Neural cell (in vitro differentiated cells): ENCODE results near the gene HADH. TPM values are rescaled to one million over a fixed set of nuclear protein-coding genes. Genes with fewer than 3 reads are reported as not detected.

Experiments
- H2AFZ ChIP-seq: fragments of 200-600, 300-800 bp; sonication (generic), shearing (Covaris generic); 2 replicates; pipeline ENCODE4 v1.6.0; 2014; ENCODE audit warnings: low read depth, mild to moderate bottlenecking, antibody characterized with exemption, low read length, moderate library complexity
- H3F3A ChIP-seq: fragments of 200-600 bp; shearing (Covaris generic); 2 replicates; pipeline ENCODE4 v1.6.1; 2016; ENCODE audit warnings: mild to moderate bottlenecking, moderate library complexity, mixed read lengths, antibody characterized with exemption, low read length; ENCODE audit not compliant: insufficient read depth, poor library complexity, severe bottlenecking
- H3K27ac ChIP-seq: fragments of 200-600, 300-800 bp; sonication (generic), shearing (Covaris generic); 2 replicates; pipeline ENCODE4 v1.5.1; 2014; ENCODE audit warnings: mild to moderate bottlenecking, low read length, moderate library complexity
- H3K27me3 ChIP-seq: fragments of 300-800, 200-600 bp; sonication (generic), shearing (Covaris generic); 2 replicates; pipeline ENCODE4 v1.6.0; 2014; ENCODE audit warnings: mild to moderate bottlenecking, low read depth, low read length, moderate library complexity; ENCODE audit not compliant: insufficient read depth
- H3K36me3 ChIP-seq: fragments of 300-800, 200-600 bp; sonication (generic), shearing (Covaris generic); 2 replicates; pipeline ENCODE4 v1.5.1; 2014; ENCODE audit warnings: mild to moderate bottlenecking, antibody characterized with exemption, low read length, moderate library complexity; ENCODE audit not compliant: insufficient read depth
- H3K4me2 ChIP-seq: fragments of 300-800, 200-600 bp; sonication (generic), shearing (Covaris generic); 2 replicates; pipeline ENCODE4 v1.6.0; 2014; ENCODE audit warnings: mild to moderate bottlenecking, low read length
- H3K4me3 ChIP-seq: fragments of 300-800, 200-600 bp; sonication (generic), shearing (Covaris generic); 2 replicates; pipeline ENCODE4 v1.5.1; 2014; ENCODE audit warnings: mild to moderate bottlenecking, low read length, moderate library complexity
- H3K79me2 ChIP-seq: fragments of 200-600 bp; shearing (Covaris generic); replicated peaks from 2 replicates; pipeline ENCODE4 v1.6.0; 2014; ENCODE audit warnings: mild to moderate bottlenecking, low read length, moderate library complexity; ENCODE audit not compliant: insufficient read depth
- H3K9ac ChIP-seq: fragments of 300-800, 200-600 bp; sonication (generic), shearing (Covaris generic); 2 replicates; pipeline ENCODE4 v1.6.1; 2016; ENCODE audit warnings: mild to moderate bottlenecking, low read length, mixed read lengths
- H3K9me2 ChIP-seq: fragments of 200-600 bp; shearing (Covaris generic); 2 replicates; pipeline ENCODE4 v1.6.1; 2016; ENCODE audit warnings: mild to moderate bottlenecking, low read length, mixed read lengths; ENCODE audit not compliant: insufficient read depth
- H3K9me3 ChIP-seq: fragments of 200-600, 300-800 bp; sonication (generic), shearing (Covaris generic); 2 replicates; pipeline ENCODE4 v1.6.1; 2016; ENCODE audit warnings: mild to moderate bottlenecking, mixed run types, low read length, moderate library complexity, mixed read lengths
- H4K20me1 ChIP-seq: fragments of 200-600 bp; shearing (Covaris generic); 2 replicates; pipeline ENCODE4 v1.6.1; 2016; ENCODE audit warnings: mild to moderate bottlenecking, mixed run types; ENCODE audit not compliant: insufficient read depth
- CTCF ChIP-seq: fragments of 450-650 bp; IDR thresholded peaks from 2 replicates; pipeline ENCODE4 v1.5.1; 2014; ENCODE audit warnings: antibody characterized with exemption, mild to moderate bottlenecking, moderate library complexity; ENCODE audit not compliant: poor library complexity, severe bottlenecking
- EP300 ChIP-seq: fragments of 450-650 bp; conservative IDR thresholded peaks from 2 replicates; pipeline ENCODE4 v1.6.1; 2014; ENCODE audit warnings: antibody characterized with exemption, mild to moderate bottlenecking, moderate library complexity; ENCODE audit not compliant: poor library complexity, severe bottlenecking
- EZH2 ChIP-seq: fragments of 200-600, 300-800 bp; shearing (Covaris generic), sonication (generic); IDR thresholded peaks from 2 replicates; pipeline ENCODE4 v1.6.1; 2014; ENCODE audit warnings: antibody characterized with exemption, low read length, borderline replicate concordance, mild to moderate bottlenecking; ENCODE audit not compliant: insufficient read depth, poor library complexity, severe bottlenecking
- MXI1 ChIP-seq: fragments of 450-650 bp; conservative IDR thresholded peaks from 2 replicates; pipeline ENCODE4 v1.6.1; 2014; ENCODE audit warnings: antibody characterized with exemption, mild to moderate bottlenecking; ENCODE audit not compliant: poor library complexity, severe bottlenecking
- POLR2AphosphoS5 ChIP-seq: IDR thresholded peaks from 2 replicates; pipeline ENCODE4 v1.6.1; 2012
- RAD21 ChIP-seq: fragments of 450-650 bp; conservative IDR thresholded peaks from 2 replicates; pipeline ENCODE4 v1.6.1; 2014; ENCODE audit warnings: antibody characterized with exemption, mild to moderate bottlenecking, moderate library complexity
- REST ChIP-seq: IDR thresholded peaks from 2 replicates; pipeline ENCODE4 v1.6.1; 2012; ENCODE audit warnings: borderline replicate concordance
- SMC3 ChIP-seq: fragments of 450-650 bp; conservative IDR thresholded peaks from 2 replicates; pipeline ENCODE4 v1.6.1; 2014; ENCODE audit warnings: antibody characterized with exemption, mild to moderate bottlenecking, moderate library complexity; ENCODE audit not compliant: poor library complexity
- TAF1 ChIP-seq: IDR thresholded peaks from 2 replicates; pipeline ENCODE4 v1.6.1; 2012; ENCODE audit warnings: low read depth
- polyA plus RNA-seq: library from polyadenylated mRNA; depleted of rRNA; stranded (reverse); fragments of >200 nt; gene quantifications from 2 replicates; pipeline ENCODE4 v1.2.3, GENCODE V29; 2014

HADH gene
- polyA plus RNA-seq, 1 donor from 2014 or later, result 25.7 TPM

GRCh38 chr4:108081256-108081655 lies 91.6 kb downstream of the HADH start:
- H3K27me3 ChIP-seq, result no peaks in the 10 kb centered on the region
- H3K9me3 ChIP-seq, result no peaks in the 10 kb centered on the region
- no peaks in the 10 kb centered on the region for H3K79me2 ChIP-seq
- no peaks in the 10 kb centered on the region for H4K20me1 ChIP-seq
- no peaks in the 10 kb centered on the region for H3K36me3 ChIP-seq
- no peak overlapping the region for H2AFZ ChIP-seq
- H3K27ac ChIP-seq, result no peak overlapping the region
- no peak overlapping the region for H3K4me2 ChIP-seq
- H3F3A ChIP-seq, result no peaks in the 10 kb centered on the region
- H3K9me2 ChIP-seq, result no peaks in the 10 kb centered on the region
- TF ChIP-seq TAF1 (no peak), RAD21 (no peak), MXI1 (no peak), CTCF (no peak), SMC3 (no peak), EP300 (no peak), REST (no peak), POLR2AphosphoS5 (no peak), EZH2 (no peak)
- no peak overlapping the region for H3K9ac ChIP-seq
- no peak overlapping the region for H3K4me3 ChIP-seq

Other genes starting within 250 kb of the HADH start
- 0.15 TPM in 1 of 2 replicates, not detected in the other for gene SGMS2, start 165.0 kb upstream of the HADH start, polyA plus RNA-seq
- 8.4 and 8.8 TPM in 2 replicates for gene CYP2U1, start 58.3 kb upstream of the HADH start, polyA plus RNA-seq
- 0.60 and 0.78 TPM in 2 replicates for gene LEF1, start 179.0 kb downstream of the HADH start, polyA plus RNA-seq